Cardiac fibroblast (primary cell): ENCODE data around the gene MRPL10.

Experiments used
- DNase-seq, 2 donors: peaks; one replicate each; pipeline versions ENCODE4 v3.0.0 to v3.0.0-alpha.2; 2010; ENCODE audit warnings: low read depth in 2 of 2
- H3K4me3 ChIP-seq, 2 donors: replicated peaks in 1 of 2; 1 replicate in 1 of 2; 2 replicates in 1 of 2; pipeline ENCODE4 v1.5.1; 2011; ENCODE audit warnings: low read depth in 2 of 2, low read length in 2 of 2, mild to moderate bottlenecking in 2 of 2, moderate library complexity in 1 of 2
- CTCF ChIP-seq: IDR thresholded peaks from one replicate; pipeline ENCODE4 v1.5.1; 2011; ENCODE audit warnings: low read depth, mild to moderate bottlenecking, low read length, inconsistent platforms

MRPL10 gene

GRCh38 chr17:47797797-47798196 is 33.5 kb downstream of the MRPL10 start:
- peak in 1 of 2 donors; percentile 22 for DNase-seq
- TF ChIP-seq CTCF = no peak
- no peak overlapping the region for H3K4me3 ChIP-seq

GRCh38 chr17:47792979-47793378 is 38.4 kb downstream of the MRPL10 start:
- no peak for DNase-seq
- no peak for TF ChIP-seq CTCF
- no peak overlapping the region for H3K4me3 ChIP-seq

- no peak for DNase-seq
- TF ChIP-seq CTCF = no peak
- no peak overlapping the region for H3K4me3 ChIP-seq
These were observed 38.9 kb downstream of the MRPL10 start for GRCh38 chr17:47792457-47792856.

DNA sequence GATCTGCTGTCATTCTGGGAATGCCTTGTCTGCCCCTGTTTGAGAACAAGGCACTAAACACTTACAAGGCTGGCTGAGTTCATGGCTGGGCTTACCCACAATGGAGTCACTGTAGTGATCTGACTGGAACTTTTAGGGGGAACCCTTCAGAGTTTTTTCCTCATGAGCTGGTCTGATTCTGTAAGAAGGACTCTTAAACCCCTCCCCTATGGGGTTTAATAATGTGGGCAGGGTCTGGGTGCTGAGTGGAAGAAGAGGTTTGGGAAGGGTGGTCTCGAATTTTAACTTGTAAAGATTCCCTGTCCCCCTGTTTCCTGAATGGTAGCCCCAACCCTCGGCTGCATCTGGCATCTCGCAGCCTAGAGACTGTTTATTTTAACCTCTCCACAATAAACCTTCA is 40.3 kb downstream of the MRPL10 start:
- no peak overlapping the region for H3K4me3 ChIP-seq
- DNase-seq = no peak
- TF ChIP-seq CTCF = no peak

- peak; percentile 52 to 54 for DNase-seq
- peak overlapping the region; percentile 22 to 44 for H3K4me3 ChIP-seq
- TF ChIP-seq CTCF = peak; percentile 34
These were observed 41.5 kb downstream of the MRPL10 start for GRCh38 chr17:47789611-47790561.

- no peak overlapping the region for H3K4me3 ChIP-seq
- TF ChIP-seq CTCF = no peak
- peak; percentile 20 to 38 for DNase-seq
These were observed 45.7 kb downstream of the MRPL10 start for GRCh38 chr17:47785538-47786123.
